Inflammatory macrophage (primary cell): Measurements from ENCODE around the gene CDHR5.
"Not testable (repeated sequence)": the region's sequence is repeated elsewhere in the genome, so short reads cannot be mapped to it uniquely, and the experiment has no call there.

Source experiments
- DNase-seq, 2 donors: peaks; one replicate each; pipeline ENCODE4 v3.0.0-alpha.2; 2020 to 2022

Gene CDHR5

GRCh38 chr11:586376-587316 lies 38.1 kb downstream of the CDHR5 start:
- DNase-seq, result peak; percentile 2 to 26

GRCh38 chr11:584287-584686 lies 40.5 kb downstream of the CDHR5 start:
- no peak for DNase-seq

DNA sequence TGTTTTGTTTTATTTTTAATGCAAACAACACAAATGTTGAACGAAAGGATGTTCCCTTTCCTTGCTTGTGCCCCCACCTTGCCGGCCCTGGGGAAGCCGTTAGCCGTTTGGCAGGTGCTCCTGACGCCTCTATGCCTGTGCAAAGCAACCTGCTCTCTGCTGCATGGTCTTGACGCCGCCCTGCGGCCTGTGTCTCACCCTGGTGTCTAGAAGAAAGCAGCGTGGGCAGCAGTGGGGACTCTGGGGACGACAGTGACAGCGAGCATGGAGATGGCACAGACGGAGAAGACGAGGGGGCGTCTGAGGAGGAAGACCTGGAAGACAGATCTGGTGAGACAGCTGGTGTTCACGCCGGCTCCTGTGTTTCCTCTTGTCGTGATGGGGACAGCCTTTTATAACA lies 43.0 kb downstream of the CDHR5 start:
- no peak for DNase-seq

- DNase-seq, result no peak
Measured at GRCh38 chr11:581342-581741, 43.4 kb downstream of the CDHR5 start.

GRCh38 chr11:579830-580601 lies 44.7 kb downstream of the CDHR5 start:
- no peak for DNase-seq

GRCh38 chr11:578276-579035 lies 46.3 kb downstream of the CDHR5 start:
- no peak for DNase-seq

DNA sequence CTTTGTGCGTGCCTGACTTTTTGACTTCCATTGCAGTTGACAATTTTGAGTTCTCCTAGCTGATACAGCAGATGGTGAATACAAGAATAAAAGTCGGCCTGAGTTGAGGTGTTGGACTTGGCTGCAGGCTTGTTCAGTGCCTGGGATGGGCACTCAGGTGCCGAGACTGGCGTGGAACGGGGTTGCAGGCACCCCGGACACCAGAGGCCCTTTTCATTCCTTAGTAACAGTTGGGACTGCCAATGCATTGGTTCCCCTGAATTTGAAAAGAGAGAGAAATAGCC lies 47.2 kb downstream of the CDHR5 start:
- no peak for DNase-seq

- peak in 1 of 2 donors; percentile 6 for DNase-seq
Measured at GRCh38 chr11:576811-577610, 47.7 kb downstream of the CDHR5 start.

DNA sequence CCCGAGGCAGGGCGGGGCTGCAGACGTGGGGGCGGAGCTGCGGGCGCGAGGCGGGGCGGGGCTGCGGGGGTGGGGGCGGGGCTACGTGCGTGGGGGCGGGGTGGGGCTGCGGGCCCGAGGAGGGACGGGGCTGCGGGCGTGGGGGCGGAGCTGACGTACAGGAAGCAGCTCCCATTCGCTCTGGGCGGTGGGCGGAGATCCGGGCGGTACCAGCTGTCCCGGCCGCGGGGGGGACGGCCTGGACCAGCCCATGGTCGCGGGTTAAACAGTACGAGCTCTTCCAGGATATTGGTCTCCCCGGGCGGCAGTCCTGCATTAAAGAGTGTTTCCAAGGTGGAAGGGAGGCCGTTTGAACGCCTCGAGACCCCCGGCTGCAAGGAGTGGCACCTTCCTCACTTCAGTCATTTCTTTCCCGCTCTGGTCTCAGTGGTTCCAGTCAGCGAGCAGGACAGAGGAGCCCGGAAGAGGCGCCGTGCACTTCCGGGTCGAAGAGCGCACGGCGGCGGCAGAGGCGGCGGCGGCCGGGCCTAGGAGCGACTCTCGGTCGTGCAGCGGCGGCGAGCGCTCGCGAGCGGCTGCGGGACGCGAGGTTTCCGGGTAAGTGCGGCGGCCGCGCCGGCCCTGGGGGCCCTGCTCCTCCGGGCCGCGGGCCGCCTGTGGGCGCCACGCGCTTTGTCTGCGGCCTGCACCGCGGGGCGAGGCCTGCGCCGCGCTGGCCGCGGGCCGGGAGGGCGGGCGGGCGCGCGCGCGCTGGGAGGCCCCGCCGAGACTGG lies 48.6 kb downstream of the CDHR5 start, which contains the start of gene PHRF1:
Gene PHRF1, plus strand, starts transcription at position 475 of the 773 bp plus-strand sequence. CDS start 5,043 bp downstream, outside the sequence.
- peak; percentile 88 to 96 for DNase-seq

- DNase-seq, result peak in 1 of 2 donors; percentile 9
Measured at GRCh38 chr11:575313-575995, 49.3 kb downstream of the CDHR5 start.

DNA sequence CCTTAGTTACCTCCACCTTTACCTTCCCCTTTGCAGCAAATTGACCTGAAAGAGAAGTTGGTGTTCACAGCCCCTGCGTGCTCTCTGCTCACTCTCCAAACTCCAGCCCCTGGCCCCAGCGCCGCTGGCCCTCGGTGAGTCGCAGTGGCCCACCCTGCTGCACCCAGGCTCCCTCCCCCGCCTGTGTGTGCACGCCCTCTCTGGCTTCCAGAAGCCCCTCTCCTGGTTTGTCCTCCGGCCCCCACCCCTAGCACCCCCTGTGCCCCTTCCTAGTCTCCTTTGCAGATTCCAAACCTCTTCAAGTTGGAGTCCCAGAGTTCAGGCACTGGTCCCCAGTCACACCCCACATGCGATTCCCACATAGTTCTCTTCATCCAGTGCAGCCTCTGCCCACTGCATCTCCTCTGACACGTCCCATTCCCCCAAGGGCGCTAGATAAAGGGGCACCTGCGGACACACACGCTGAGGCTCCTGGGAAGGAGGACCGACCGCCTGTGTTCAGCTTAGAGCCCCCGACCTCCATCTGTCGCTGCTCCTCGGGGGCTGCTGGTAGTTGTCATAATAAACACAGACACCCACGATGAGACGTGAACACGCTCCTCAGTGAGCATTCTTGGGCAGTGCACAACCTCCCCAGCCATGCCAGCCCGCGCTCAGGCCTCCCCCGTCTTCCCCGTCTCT lies 50.0 kb downstream of the CDHR5 start:
- DNase-seq, result no peak

DNA sequence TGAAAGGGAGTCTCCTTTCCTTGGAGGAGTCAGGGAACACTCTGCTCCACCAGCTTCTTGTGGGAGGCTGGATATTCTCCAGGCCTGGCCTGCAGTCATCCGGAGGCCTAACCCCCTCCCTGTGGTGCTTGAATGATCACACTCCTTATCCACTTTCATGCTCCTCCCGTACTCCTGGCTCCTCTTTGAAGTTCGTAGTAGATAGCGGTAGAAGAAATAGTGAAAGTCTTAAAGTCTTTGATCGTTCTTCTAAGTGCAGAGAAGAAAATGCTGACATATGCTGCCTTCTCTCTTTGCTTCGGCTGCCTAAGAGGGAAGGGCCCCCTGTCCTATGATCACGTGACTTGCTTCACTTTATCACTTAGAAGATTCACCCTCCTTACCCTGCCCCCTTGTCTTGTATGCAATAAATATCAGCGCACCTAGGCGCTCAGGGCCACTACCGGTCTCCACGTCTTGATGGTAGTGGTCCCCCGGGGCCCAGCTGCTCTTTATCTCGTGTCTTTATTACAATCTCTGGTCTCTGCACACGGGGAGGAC lies 50.7 kb downstream of the CDHR5 start:
- DNase-seq, result not testable (repeated sequence)

GRCh38 chr11:573146-573759 lies 51.5 kb downstream of the CDHR5 start:
- DNase-seq, result no peak

DNA sequence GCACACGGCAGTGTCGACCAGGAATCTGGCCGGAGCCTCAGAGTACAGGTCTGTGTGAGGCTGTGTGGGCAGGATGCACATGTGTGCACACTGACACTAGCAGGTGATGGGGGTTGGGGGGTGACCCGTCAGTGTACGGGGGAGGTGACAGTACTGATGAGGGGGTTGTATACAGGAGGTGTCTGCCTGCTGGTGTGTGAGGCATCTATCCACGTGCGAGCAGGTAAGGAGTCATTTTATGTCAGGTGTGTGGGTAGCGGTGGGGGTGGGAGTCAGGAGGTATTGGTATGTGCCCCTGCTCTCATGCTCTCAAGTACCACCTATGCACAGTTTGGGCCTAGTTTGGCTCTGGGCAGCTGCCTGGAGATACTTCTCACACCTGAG lies 53.0 kb downstream of the CDHR5 start:
- DNase-seq, result no peak

DNA sequence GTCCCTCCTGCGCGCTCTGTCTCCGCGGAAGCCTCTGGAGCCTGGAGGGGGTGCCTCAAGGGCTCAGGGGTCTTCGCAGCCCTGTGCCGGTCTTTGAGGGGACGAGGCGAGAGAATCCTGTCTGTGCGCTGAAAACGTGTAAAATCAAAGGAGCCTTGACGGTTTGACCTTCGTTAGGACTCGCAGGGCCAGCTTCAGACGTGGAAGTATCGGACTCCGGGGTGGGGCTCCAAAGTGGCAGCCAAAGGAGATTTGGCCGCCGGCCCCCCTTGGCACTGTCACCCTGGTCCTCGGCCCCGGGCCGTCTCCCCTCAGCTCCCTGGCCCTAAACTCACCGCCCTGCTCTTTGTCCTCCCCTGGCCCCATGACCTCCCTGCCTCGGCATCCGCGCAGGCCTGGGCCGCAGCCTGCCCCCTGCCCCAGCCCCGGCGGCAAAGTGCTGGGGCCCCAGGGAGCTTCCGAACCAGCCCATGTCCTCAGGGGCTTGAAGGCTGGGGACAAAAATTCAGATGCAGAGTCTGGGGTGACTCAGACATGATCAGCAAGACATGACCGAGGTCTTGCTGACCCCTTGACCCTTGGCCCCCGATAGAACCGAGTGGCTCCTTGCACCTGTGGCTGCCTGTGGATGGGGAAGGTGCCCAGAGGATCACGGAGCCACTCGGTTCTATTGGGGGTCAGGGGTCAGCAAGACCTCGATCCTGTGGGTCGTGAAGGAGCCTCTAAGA lies 55.4 kb downstream of the CDHR5 start:
- no peak for DNase-seq

- DNase-seq, result peak; percentile 87 to 94
Measured at GRCh38 chr11:568306-569157, 56.2 kb downstream of the CDHR5 start.

- no peak for DNase-seq
Measured at GRCh38 chr11:567629-568292, 57.0 kb downstream of the CDHR5 start.
